H1 (cell line): Measurements from ENCODE around the gene ADAM12. TPM values are rescaled to one million over a fixed set of nuclear protein-coding genes. Genes with fewer than 3 reads are reported as not detected.

ENCODE experiments used
- CTCF ChIA-PET: fragments of 300-600 bp; sonication (Branson Sonifier 250); formaldehyde crosslinking; loops from one replicate; lab custom pipeline; 2021; ENCODE audit not compliant: partially characterized antibody; lab: Charles Lee
- POLR2A ChIA-PET: fragments of 300-600 bp; sonication (Branson Sonifier 250); formaldehyde crosslinking; loops from one replicate; lab custom pipeline; 2021; ENCODE audit warnings: inconsistent platforms; ENCODE audit not compliant: partially characterized antibody; lab: Charles Lee
- DNase-seq, 2 experiments: peaks; one replicate each; pipeline versions ENCODE4 v3.0.0 to v3.0.0-alpha.2; 2010 to 2022; ENCODE audit warnings: low spot score in 2 of 2, low read depth in 1 of 2, mixed read lengths in 1 of 2
- FAIRE-seq: peaks from 2 replicates; lab custom pipeline; 2011; peaks lifted over from hg19 to GRCh38; lab: Jason Lieb, UNC
- H2AFZ ChIP-seq: 2 replicates; pipeline ENCODE4 v1.8.1; 2012; ENCODE audit warnings: low read length, inconsistent platforms
- H2AK5ac ChIP-seq: 2 replicates; pipeline ENCODE4 v1.6.1; 2013; ENCODE audit warnings: low read depth, low read length
- H2BK120ac ChIP-seq: replicated peaks from 2 replicates; pipeline ENCODE3; 2013; ENCODE audit warnings: low read depth, low read length, inconsistent platforms
- H2BK12ac ChIP-seq: 2 replicates; pipeline ENCODE4 v1.6.1; 2013; ENCODE audit warnings: low read depth, low read length
- H2BK15ac ChIP-seq: 2 replicates; pipeline ENCODE4 v1.6.1; 2013; ENCODE audit warnings: low read length
- H2BK20ac ChIP-seq: 2 replicates; pipeline ENCODE4 v1.6.1; 2013; ENCODE audit warnings: low read length
- H2BK5ac ChIP-seq: 2 replicates; pipeline ENCODE4 v1.6.1; 2013; ENCODE audit warnings: low read depth, low read length
- H3K14ac ChIP-seq: 2 replicates; pipeline ENCODE4 v1.6.1; 2013; ENCODE audit warnings: inconsistent platforms; ENCODE audit not compliant: insufficient read length
- H3K18ac ChIP-seq: 2 replicates; pipeline ENCODE4 v1.6.1; 2013; ENCODE audit warnings: low read length; ENCODE audit errors: extremely low read depth
- H3K23ac ChIP-seq: 2 replicates; pipeline ENCODE4 v1.6.1; 2013; ENCODE audit warnings: inconsistent platforms; ENCODE audit not compliant: insufficient read length
- H3K23me2 ChIP-seq: 2 replicates; pipeline ENCODE4 v1.6.1; 2013; ENCODE audit warnings: low read depth, low read length
- H3K27ac ChIP-seq: 2 replicates; pipeline ENCODE4 v1.6.1; 2011; ENCODE audit warnings: low read depth, low read length, inconsistent platforms
- H3K27me3 ChIP-seq, 4 experiments: replicated peaks in 1 of 4; 1 replicate in 1 of 4; 2 replicates in 3 of 4; pipeline versions ENCODE4 v1.6.1 to v1.8.1; 2011 to 2013; ENCODE audit warnings: low read length in 3 of 4, mild to moderate bottlenecking in 3 of 4, inconsistent platforms in 2 of 4, mixed read lengths in 2 of 4, moderate library complexity in 1 of 4; ENCODE audit not compliant: control insufficient read depth in 3 of 4, insufficient read depth in 3 of 4; ENCODE audit errors: extremely low read depth in 1 of 4
- H3K36me3 ChIP-seq, 4 experiments: 2 replicates each; pipeline versions ENCODE4 v1.6.1 to v1.8.1; 2011 to 2013; ENCODE audit warnings: mild to moderate bottlenecking in 4 of 4, low read length in 3 of 4, moderate library complexity in 2 of 4, control low read depth in 1 of 4, inconsistent platforms in 1 of 4; ENCODE audit not compliant: insufficient read depth in 4 of 4, control insufficient read depth in 2 of 4
- H3K4ac ChIP-seq: replicated peaks from 2 replicates; pipeline ENCODE3; 2013; ENCODE audit warnings: low read length, low read depth, mixed read lengths, inconsistent platforms; ENCODE audit not compliant: insufficient read length
- H3K4me1 ChIP-seq, 4 experiments: replicated peaks in 1 of 4; 1 replicate in 1 of 4; 2 replicates in 3 of 4; pipeline versions ENCODE4 v1.6.1 to v1.8.1; 2011 to 2013; ENCODE audit warnings: low read length in 3 of 4, inconsistent platforms in 2 of 4, mixed read lengths in 1 of 4; ENCODE audit not compliant: insufficient read depth in 4 of 4, control insufficient read depth in 3 of 4
- H3K4me2 ChIP-seq, 2 experiments: 2 replicates each; pipeline versions ENCODE4 v1.6.1 to v1.8.1; 2011 to 2013; ENCODE audit warnings: low read depth in 2 of 2, low read length in 2 of 2, control low read depth in 1 of 2, inconsistent platforms in 1 of 2, mild to moderate bottlenecking in 1 of 2; ENCODE audit not compliant: insufficient read depth in 1 of 2
- H3K4me3 ChIP-seq, 4 experiments: fragments of 200-600, 300-600 bp in 1 of 4; sonication (generic), shearing (Covaris generic), sonication (Bioruptor Twin) in 1 of 4; 2 replicates each; pipeline versions ENCODE4 v1.5.1 to v1.8.1; 2011 to 2016; ENCODE audit warnings: low read length in 4 of 4, low read depth in 3 of 4, control low read depth in 2 of 4, inconsistent platforms in 2 of 4, mild to moderate bottlenecking in 2 of 4, mixed read lengths in 1 of 4, moderate library complexity in 1 of 4; ENCODE audit not compliant: insufficient read depth in 2 of 4; ENCODE audit errors: extremely low read depth in 1 of 4
- H3K56ac ChIP-seq: replicated peaks from 2 replicates; pipeline ENCODE3; 2013; ENCODE audit warnings: low read depth, mild to moderate bottlenecking, mixed read lengths, low read length, inconsistent platforms; ENCODE audit not compliant: insufficient read length
- H3K79me1 ChIP-seq: 2 replicates; pipeline ENCODE4 v1.6.1; 2013; ENCODE audit warnings: low read depth, low read length, control low read depth
- H3K79me2 ChIP-seq, 2 experiments: 2 replicates each; pipeline versions ENCODE4 v1.6.1 to v1.8.1; 2012 to 2013; ENCODE audit warnings: low read length in 2 of 2, mild to moderate bottlenecking in 2 of 2, inconsistent platforms in 1 of 2; ENCODE audit not compliant: insufficient read depth in 2 of 2, control insufficient read depth in 1 of 2
- H3K9ac ChIP-seq, 4 experiments: replicated peaks in 1 of 4; 1 replicate in 1 of 4; 2 replicates in 3 of 4; pipeline versions ENCODE4 v1.6.1 to v1.8.1; 2011 to 2013; ENCODE audit warnings: low read depth in 3 of 4, low read length in 3 of 4, control low read depth in 2 of 4, mild to moderate bottlenecking in 2 of 4, moderate library complexity in 2 of 4, inconsistent platforms in 1 of 4; ENCODE audit errors: extremely low read depth in 1 of 4
- H3K9me3 ChIP-seq, 2 experiments: 2 replicates each; pipeline versions ENCODE4 v1.6.1 to v1.8.1; 2012 to 2013; ENCODE audit warnings: mild to moderate bottlenecking in 2 of 2, moderate library complexity in 2 of 2, control low read depth in 1 of 2, inconsistent platforms in 1 of 2, low read depth in 1 of 2, low read length in 1 of 2, mixed read lengths in 1 of 2; ENCODE audit not compliant: insufficient read depth in 2 of 2
- H4K20me1 ChIP-seq, 2 experiments: replicated peaks in 1 of 2; 2 replicates each; pipeline versions ENCODE3 to v1.8.1; 2011 to 2013; ENCODE audit warnings: inconsistent platforms in 2 of 2, low read length in 2 of 2, mild to moderate bottlenecking in 1 of 2; ENCODE audit not compliant: insufficient read depth in 2 of 2, control insufficient read depth in 1 of 2
- H4K5ac ChIP-seq: 2 replicates; pipeline ENCODE4 v1.6.1; 2013; ENCODE audit warnings: low read length, low read depth, mixed read lengths, inconsistent platforms; ENCODE audit not compliant: insufficient read length
- H4K8ac ChIP-seq: 2 replicates; pipeline ENCODE4 v1.8.0; 2013; ENCODE audit warnings: mild to moderate bottlenecking, moderate library complexity, low read length, inconsistent platforms; ENCODE audit not compliant: insufficient read depth; ENCODE audit errors: extremely low read depth
- H4K91ac ChIP-seq: replicated peaks from 2 replicates; pipeline ENCODE3; 2013; ENCODE audit warnings: low read length, mixed read lengths, inconsistent platforms; ENCODE audit not compliant: insufficient read length
- ASH2L ChIP-seq: fragments of 200-600, 300-600 bp; sonication (generic); IDR thresholded peaks from one replicate; pipeline ENCODE4 v1.7.1; 2017; ENCODE audit warnings: low read length
- BCL11A ChIP-seq, 2 experiments: IDR thresholded peaks; one replicate each; pipeline ENCODE4 v1.6.1; 2011; ENCODE audit warnings: low read depth in 2 of 2, low read length in 2 of 2, mild to moderate bottlenecking in 2 of 2
- CBX8 ChIP-seq: fragments of 300-800, 300-1000 bp; sonication (generic); IDR thresholded peaks from 2 replicates; pipeline ENCODE4 v1.7.1; 2016; ENCODE audit warnings: low read depth, low read length, borderline replicate concordance
- CTBP2 ChIP-seq: IDR thresholded peaks from 2 replicates; pipeline ENCODE4 v1.7.0; 2011; ENCODE audit warnings: borderline replicate concordance, mild to moderate bottlenecking, moderate library complexity, mixed read lengths, low read length; ENCODE audit not compliant: insufficient read depth, insufficient read length
- GABPA ChIP-seq: IDR thresholded peaks from 2 replicates; pipeline ENCODE4 v1.6.1; 2011; ENCODE audit warnings: mild to moderate bottlenecking, low read length, moderate library complexity, borderline replicate concordance; ENCODE audit not compliant: insufficient read depth
- KDM1A ChIP-seq: fragments of 200-600, 300-600 bp; sonication (generic); IDR thresholded peaks from 2 replicates; pipeline ENCODE4 v1.7.1; 2016; ENCODE audit warnings: mild to moderate bottlenecking, low read length, borderline replicate concordance
- KDM5A ChIP-seq: fragments of 200-600 bp; IDR thresholded peaks from 2 replicates; pipeline ENCODE4 v1.7.1; 2012; ENCODE audit warnings: mild to moderate bottlenecking, low read length, inconsistent platforms, mixed read lengths
- NRF1 ChIP-seq: IDR thresholded peaks from 2 replicates; pipeline ENCODE4 v1.6.1; 2011; ENCODE audit warnings: mild to moderate bottlenecking, low read depth, low read length, improper control_type of control experiment
- PHF8 ChIP-seq: fragments of 200-600 bp; sonication (generic); conservative IDR thresholded peaks from 2 replicates; pipeline ENCODE4 v1.7.1; 2012; ENCODE audit warnings: low read depth, mild to moderate bottlenecking, inconsistent platforms, low read length, moderate library complexity
- SIN3A ChIP-seq, 2 experiments: IDR thresholded peaks in 1 of 2; conservative IDR thresholded peaks in 1 of 2; 2 replicates each; pipeline ENCODE4 v1.6.1; 2011 to 2012; ENCODE audit warnings: low read length in 2 of 2, improper control_type of control experiment in 1 of 2, low read depth in 1 of 2, mild to moderate bottlenecking in 1 of 2
- YY1 ChIP-seq: IDR thresholded peaks from 2 replicates; pipeline ENCODE4 v1.6.1; 2011; ENCODE audit warnings: low read depth, mild to moderate bottlenecking, low read length
- ZNF274 ChIP-seq: IDR thresholded peaks from 2 replicates; pipeline ENCODE4 v1.7.0; 2012; ENCODE audit warnings: low read length, borderline replicate concordance; ENCODE audit errors: extremely low read depth
- WGBS, 2 experiments: shearing (Covaris generic) in 1 of 2; methylation state at CpG; one replicate each; pipeline versions ENCODE4 v1.1.6 to v1.1.7; 2013 to 2015; ENCODE audit warnings: low lambda C conversion rate in 2 of 2, mixed read lengths in 2 of 2, inconsistent platforms in 1 of 2, low coverage in 1 of 2, missing lambda C conversion rate in 1 of 2; ENCODE audit not compliant: insufficient replicate concordance in 2 of 2, insufficient coverage in 1 of 2, insufficient read length in 1 of 2; ENCODE audit errors: extremely low coverage in 1 of 2, missing lambda C conversion rate in 1 of 2; 5-methylcytosine and 5-hydroxymethylcytosine counted together
- polyA plus RNA-seq, 7 experiments: library from polyadenylated mRNA; depleted of rRNA in 3 of 7; stranded (reverse) in 5 of 7; unstranded in 2 of 7; fragments of >200 nt in 5 of 7; fragments of 200-250 nt in 2 of 7; gene quantifications; 1 replicate in 5 of 7; 2 replicates in 1 of 7; 4 replicates in 1 of 7; pipeline versions ENCODE4 v1.2.1 to v1.2.3, GENCODE V29; 2011 to 2013; ENCODE audit warnings: missing spikeins in 2 of 7, mixed read lengths in 2 of 7
- total RNA-seq: library from RNA; stranded (reverse); fragmentation: NEBNext Ultra II Directional; extraction: Animal tissue kit (Norgen Biotek cat#: 25700); gene quantifications from 2 replicates; pipeline ENCODE4 v1.2.1, GENCODE V29; 2021
- TF ChIP-seq, protein P1 (sequence below): IDR thresholded peaks from 2 replicates; pipeline ENCODE4 v1.6.1; 2012; ENCODE audit warnings: inconsistent platforms

ADAM12 gene
- total and polyA plus RNA-seq, 2 of the 8 experiments (the other 6 are each of a cell fraction or from before 2014, with no cell fraction given): 0.07 to 0.17 TPM

GRCh38 chr10:126353666-126354065 lies 34.6 kb downstream of the ADAM12 start:
- no peak overlapping the region for H2AFZ ChIP-seq
- H2BK15ac ChIP-seq: no peak overlapping the region
- no peak overlapping the region for H3K4me2 ChIP-seq
- no peaks in the 10 kb centered on the region for H3K4me1 ChIP-seq
- peaks cover 12 to 13% of the 10 kb centered on the region in 2 experiments; a peak in 3 of 4 replicates for H3K9me3 ChIP-seq
- H3K18ac ChIP-seq: no peak overlapping the region
- no peaks in the 10 kb centered on the region for H3K36me3 ChIP-seq
- H3K27ac ChIP-seq: no peak overlapping the region
- no peak overlapping the region for H3K56ac ChIP-seq
- H2BK20ac ChIP-seq: no peak overlapping the region
- no peak overlapping the region for H3K4ac ChIP-seq
- no peak overlapping the region for H4K5ac ChIP-seq
- no peak overlapping the region for H2BK5ac ChIP-seq
- H3K9ac ChIP-seq: no peak overlapping the region
- no peak overlapping the region for H3K23ac ChIP-seq
- no peak overlapping the region for H2BK120ac ChIP-seq
- POLR2A ChIA-PET: no interaction called here
- no peak overlapping the region for H2AK5ac ChIP-seq
- no peaks in the 10 kb centered on the region for H3K79me1 ChIP-seq
- no peak for FAIRE-seq
- no peak overlapping the region for H3K14ac ChIP-seq
- no peak overlapping the region for H4K91ac ChIP-seq
- 94% methylated on average over 1 of the region's 1 CpG; no CpG with 5 or more reads in 1 of the 2 experiments for WGBS, 2 experiments
- no peaks in the 10 kb centered on the region for H4K20me1 ChIP-seq
- no peaks in the 10 kb centered on the region for H3K23me2 ChIP-seq
- no peaks in the 10 kb centered on the region for H3K27me3 ChIP-seq
- H2BK12ac ChIP-seq: no peak overlapping the region
- CTCF ChIA-PET: interaction anchor here (0.6 to 1.6 kb wide), 6 partner anchors 9 to 437 kb away, joined by 3 to 4 read pairs (median 3); no protein-coding TSS in a partner anchor
- no peak overlapping the region for H3K4me3 ChIP-seq
- H4K8ac ChIP-seq: no peak overlapping the region
- no peaks in the 10 kb centered on the region for H3K79me2 ChIP-seq
- DNase-seq: no peak
- TF ChIP-seq, protein P1, sequence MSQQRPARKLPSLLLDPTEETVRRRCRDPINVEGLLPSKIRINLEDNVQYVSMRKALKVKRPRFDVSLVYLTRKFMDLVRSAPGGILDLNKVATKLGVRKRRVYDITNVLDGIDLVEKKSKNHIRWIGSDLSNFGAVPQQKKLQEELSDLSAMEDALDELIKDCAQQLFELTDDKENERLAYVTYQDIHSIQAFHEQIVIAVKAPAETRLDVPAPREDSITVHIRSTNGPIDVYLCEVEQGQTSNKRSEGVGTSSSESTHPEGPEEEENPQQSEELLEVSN: no peak
- TF ChIP-seq BCL11A (IDR thresholded peaks at IDR 0.05; ENCODE audit: low read depth in 2 of 2, low read length in 2 of 2) (no peak), YY1 (no peak), GABPA (no peak), PHF8 (no peak), NRF1 (no peak), CBX8 (no peak), ZNF274 (no peak), CTBP2 (no peak), KDM5A (no peak), KDM1A (no peak), ASH2L (no peak), SIN3A (conservative IDR thresholded peaks at IDR 0.05 in 1 of 2, IDR thresholded peaks at IDR 0.05 in 1 of 2; ENCODE audit: low read depth in 1 of 2, low read length in 2 of 2) (no peak)
